ENCODE results near the gene SREK1IP1. TPM values are rescaled to one million over a fixed set of nuclear protein-coding genes. Genes with fewer than 3 reads are reported as not detected.

SREK1IP1 gene
- total and polyA plus RNA-seq, 2 of the 13 experiments (the other 11 are each of a cell fraction or from before 2014, with no cell fraction given) = 3.1 to 16.5 TPM

DNA sequence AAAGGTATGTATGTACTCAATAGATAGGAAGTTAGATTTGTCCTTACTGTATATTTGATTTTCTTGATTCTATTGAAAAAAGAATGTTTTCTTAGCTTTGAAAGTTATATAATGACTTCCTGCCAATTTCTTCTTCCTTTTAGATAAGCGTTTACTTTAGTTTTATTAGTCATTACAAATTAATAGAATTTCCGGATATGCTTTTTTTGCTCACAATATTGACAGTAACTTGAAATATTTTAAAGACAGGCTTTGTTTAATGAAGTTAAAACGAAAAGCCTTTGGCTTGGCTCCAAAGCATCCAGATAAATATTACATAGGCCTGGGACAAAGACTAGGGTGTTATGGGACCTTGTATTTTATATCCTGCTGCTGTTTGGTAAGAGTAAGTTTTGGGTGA lies 49.8 kb upstream of the SREK1IP1 start (continued):
- TF ChIP-seq ARID5B (CRISPR knock-in tag; IDR thresholded peaks at IDR 0.05) (peak; percentile 27; the same call in 1 of the 2 replicates), NCOA5 (CRISPR knock-in tag; IDR thresholded peaks at IDR 0.05) (no peak), NCOA2 (CRISPR knock-in tag; IDR thresholded peaks at IDR 0.05) (peak; percentile 77), BCL6 (CRISPR knock-in tag; IDR thresholded peaks at IDR 0.05) (no peak), ISL2 (CRISPR knock-in tag; IDR thresholded peaks at IDR 0.05) (peak; percentile 57; the same call in 1 of the 2 replicates), TCF7 (IDR thresholded peaks at IDR 0.05; ENCODE audit: low read depth) (0 out of 2 replicates have a peak, but pooled peaks have one; percentile 37)
- TF ChIP-seq, protein P1, sequence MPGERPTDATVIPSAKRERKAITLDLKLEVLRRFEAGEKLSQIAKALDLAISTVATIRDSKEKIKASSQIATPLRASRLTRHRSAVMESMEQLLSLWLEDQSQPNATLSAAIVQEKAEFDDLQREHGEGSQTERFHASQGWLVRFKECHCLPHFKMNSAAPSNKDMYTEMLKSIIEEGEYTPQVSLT (CRISPR knock-in tag; IDR thresholded peaks at IDR 0.05; ENCODE audit: borderline replicate concordance, low read depth) = no peak

DNA sequence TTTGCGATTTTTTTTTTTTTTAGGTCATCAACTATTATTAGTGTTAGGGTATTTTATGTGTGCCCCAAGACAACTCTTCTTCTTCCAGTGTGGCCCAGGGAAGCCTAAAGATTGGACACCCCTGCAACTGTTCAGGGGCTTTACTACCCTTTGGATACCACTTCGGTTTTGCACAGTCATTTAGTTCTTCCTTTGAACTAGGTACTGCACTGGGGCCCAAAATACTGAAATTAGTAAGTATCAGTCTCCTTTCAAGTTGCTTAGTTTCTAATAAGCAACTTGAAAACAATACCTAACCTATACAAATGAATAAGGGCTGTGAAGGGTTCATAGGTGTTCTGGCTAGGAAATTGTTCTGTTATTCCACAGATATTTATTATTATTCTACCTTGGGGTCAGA lies 45.6 kb upstream of the SREK1IP1 start:
- no peak for DNase-seq (ENCODE audit: low spot score)
- BruUV-seq (replicated peaks) = no TSS peak
- H3K79me2 ChIP-seq (ENCODE audit: insufficient read depth, low read length) = no peaks in the 10 kb centered on the region
- ATAC-seq = no peak
- in situ Hi-C loops (cut with HindIII; ENCODE audit: extremely low pct_ligation_motif_present, low pct_unique_long_range_greater_than_20kb) = loop anchor here (5.0 kb wide), 2 partner anchors 223 to 668 kb away; partner anchors contain the start of gene ADAMTS6
- FAIRE-seq = no peak
- 97% methylated on average over 2 of the region's 2 CpGs for WGBS (ENCODE audit: low lambda C conversion rate)
- no peak overlapping the region for H3K27ac ChIP-seq (ENCODE audit: extremely low read length, insufficient read depth, low read length)
- ChIA-PET POLR2A (no interaction called here), CTCF (ENCODE audit: low intra/inter-chr PET ratio, low total read pairs) (no interaction called here)
- H3K27me3 ChIP-seq (ENCODE audit: control insufficient read depth in 1 of 2, insufficient read depth in 2 of 2, low read length in 2 of 2) = no peaks in the 10 kb centered on the region
- peaks cover 18% of the 10 kb centered on the region for H3K4me1 ChIP-seq (ENCODE audit: insufficient read depth, low read length)
- H3K4me2 ChIP-seq (ENCODE audit: low read depth, low read length) = no peak overlapping the region
- H4K20me1 ChIP-seq (ENCODE audit: insufficient read depth, low read length) = no peaks in the 10 kb centered on the region
- no peak overlapping the region for H3K9ac ChIP-seq (ENCODE audit: insufficient read depth, low read depth, low read length)
- intact Hi-C loops (cut with micrococcal nuclease; ENCODE audit: unreplicated experiment) = loop anchor here (5.0 kb wide), 1 partner anchor 153 kb away; no protein-coding TSS in a partner anchor
- no peak overlapping the region for H3K4me3 ChIP-seq (replicated peaks in 1 of 3; ENCODE audit: insufficient read depth in 1 of 3, low read depth in 2 of 3, low read length in 3 of 3)
- no peak overlapping the region for H2AFZ ChIP-seq (ENCODE audit: low read length)
- H3K36me3 ChIP-seq (replicated peaks in 1 of 2; ENCODE audit: control insufficient read depth in 1 of 2, insufficient read depth in 2 of 2, low read length in 2 of 2) = peaks cover 0 to 8% of the 10 kb centered on the region in 2 experiments; a peak in 1 of 5 replicates
- H3K9me3 ChIP-seq (ENCODE audit: low read length) = no peaks in the 10 kb centered on the region
- TF ChIP-seq FOSL2 (CRISPR knock-in tag; IDR thresholded peaks at IDR 0.05) (no peak), DNMT3B (CRISPR knock-in tag; conservative IDR thresholded peaks at IDR 0.05) (no peak), FOXK2 (IDR thresholded peaks at IDR 0.05) (no peak), MAFK (conservative IDR thresholded peaks at IDR 0.05 in 1 of 2, IDR thresholded peaks at IDR 0.05 in 1 of 2; ENCODE audit: low read length in 2 of 2) (no peak), ZNF691 (CRISPR knock-in tag; IDR thresholded peaks at IDR 0.05; ENCODE audit: borderline replicate concordance, low read depth) (no peak), ZNF670 (CRISPR knock-in tag; IDR thresholded peaks at IDR 0.05; ENCODE audit: borderline replicate concordance) (no peak), ZNF609 (CRISPR knock-in tag; IDR thresholded peaks at IDR 0.05; ENCODE audit: borderline replicate concordance) (no peak)
